ENCODE results near the gene SORCS1. TPM values are rescaled to one million over a fixed set of nuclear protein-coding genes. Genes with fewer than 3 reads are reported as not detected.

The SORCS1 gene
- polyA plus RNA-seq, 1 donor (not counting 4 experiments of a cell fraction or from before 2014, with no cell fraction given), result not detected

DNA sequence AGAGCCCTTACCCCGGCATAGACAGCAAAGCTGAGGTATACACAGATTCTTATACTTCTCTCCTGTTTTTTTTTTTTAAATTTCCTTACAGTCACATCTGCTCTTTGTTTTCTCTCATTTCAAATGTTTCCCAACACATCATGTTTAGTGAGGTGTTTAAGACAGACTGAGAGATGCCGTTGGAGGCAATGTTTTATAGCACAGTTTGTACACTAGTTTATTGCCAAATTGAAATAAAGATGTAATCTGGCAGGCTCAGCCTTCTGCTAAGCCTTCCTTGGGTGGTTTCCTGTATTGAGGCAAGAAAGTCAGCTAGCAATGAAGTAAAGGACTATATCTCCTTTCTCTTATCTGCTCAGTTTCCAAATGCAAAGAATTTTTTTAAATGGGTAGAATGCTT lies 393.4 kb downstream of the SORCS1 start:
- H3K4me2 ChIP-seq (ENCODE audit: control insufficient read depth, extremely low read depth, insufficient read depth, low read depth, low read length), result no peak overlapping the region
- H2AFZ ChIP-seq (ENCODE audit: control insufficient read depth, low read length), result no peak overlapping the region
- no peak for FAIRE-seq
- no peaks in the 10 kb centered on the region for H3K79me2 ChIP-seq (ENCODE audit: control insufficient read depth, insufficient read depth, low read length)
- no peaks in the 10 kb centered on the region for H3K27me3 ChIP-seq (ENCODE audit: control insufficient read depth, extremely low read depth, insufficient read depth, low read length)
- H3K4me3 ChIP-seq (ENCODE audit: control insufficient read depth in 2 of 3, extremely low read depth in 1 of 3, insufficient read depth in 2 of 3, low read depth in 1 of 3, low read length in 3 of 3), result no peak overlapping the region
- dilution Hi-C loops (cut with MboI; ENCODE audit: extremely low pct_ligation_motif_present, low sequenced_read_pairs), result no loop called here
- H3K4me1 ChIP-seq (ENCODE audit: control insufficient read depth, extremely low read depth, insufficient read depth, low read length), result no peaks in the 10 kb centered on the region
- H4K20me1 ChIP-seq (ENCODE audit: control insufficient read depth, extremely low read depth, insufficient read depth, low read length), result no peaks in the 10 kb centered on the region
- H3K9ac ChIP-seq (ENCODE audit: control insufficient read depth, extremely low read depth, insufficient read depth, low read length), result no peak overlapping the region
- H3K9me3 ChIP-seq (ENCODE audit: control insufficient read depth, low read depth, low read length), result no peaks in the 10 kb centered on the region
- H3K9me1 ChIP-seq (ENCODE audit: control insufficient read depth, extremely low read depth, insufficient read depth, low read length), result no peaks in the 10 kb centered on the region
- no peaks in the 10 kb centered on the region for H3K36me3 ChIP-seq (ENCODE audit: control insufficient read depth in 2 of 2, extremely low read depth in 1 of 2, insufficient read depth in 2 of 2, low read length in 2 of 2)
- no peak for DNase-seq (ENCODE audit: low read depth, low spot score)
- TF ChIP-seq EZH2 (IDR thresholded peaks at IDR 0.05; ENCODE audit: low read length), result no peak
- no peak for TF ChIP-seq CTCF (optimal IDR thresholded peaks at IDR 0.05 in 1 of 3, IDR thresholded peaks at IDR 0.05 in 1 of 3, conservative IDR thresholded peaks at IDR 0.05 in 1 of 3; ENCODE audit: extremely low read depth in 1 of 3, insufficient read depth in 2 of 3, low read length in 3 of 3)
- no peak overlapping the region for H3K27ac ChIP-seq (ENCODE audit: control insufficient read depth, insufficient read depth, low read length)

DNA sequence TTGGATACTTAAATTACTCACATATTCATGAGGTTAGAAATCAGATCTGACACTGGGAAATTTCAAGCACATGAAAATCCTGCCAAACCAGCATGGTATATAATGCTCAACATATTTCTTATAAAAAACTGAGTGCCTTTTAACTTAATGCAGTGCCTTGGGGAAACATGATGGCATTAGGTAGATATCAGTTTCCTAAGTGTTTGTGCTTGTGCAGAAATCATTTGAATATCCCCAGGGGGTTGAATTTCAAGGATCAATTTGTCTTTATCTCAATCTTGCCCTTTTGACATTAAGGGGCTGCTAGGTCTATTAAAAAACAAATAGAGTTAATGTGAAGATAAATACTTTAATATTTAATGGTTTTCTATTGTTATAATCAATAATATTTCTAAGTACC lies 396.3 kb downstream of the SORCS1 start:
- FAIRE-seq, result no peak
- H3K27me3 ChIP-seq (ENCODE audit: control insufficient read depth, extremely low read depth, insufficient read depth, low read length), result no peaks in the 10 kb centered on the region
- dilution Hi-C loops (cut with MboI; ENCODE audit: extremely low pct_ligation_motif_present, low sequenced_read_pairs), result no loop called here

More for the DNA sequence above, 396.3 kb downstream of the SORCS1 start:
- Histone ChIP-seq H4K20me1 (ENCODE audit: control insufficient read depth, extremely low read depth, insufficient read depth, low read length) (no peaks in the 10 kb centered on the region), H3K4me2 (ENCODE audit: control insufficient read depth, extremely low read depth, insufficient read depth, low read depth, low read length) (no peak overlapping the region), H3K27ac (ENCODE audit: control insufficient read depth, insufficient read depth, low read length) (no peak overlapping the region), H3K4me3 (ENCODE audit: control insufficient read depth in 2 of 3, extremely low read depth in 1 of 3, insufficient read depth in 2 of 3, low read depth in 1 of 3, low read length in 3 of 3) (no peak overlapping the region), H3K79me2 (ENCODE audit: control insufficient read depth, insufficient read depth, low read length) (no peaks in the 10 kb centered on the region), H3K9me3 (ENCODE audit: control insufficient read depth, low read depth, low read length) (no peaks in the 10 kb centered on the region), H3K36me3 (ENCODE audit: control insufficient read depth in 2 of 2, extremely low read depth in 1 of 2, insufficient read depth in 2 of 2, low read length in 2 of 2) (no peaks in the 10 kb centered on the region), H2AFZ (ENCODE audit: control insufficient read depth, low read length) (no peak overlapping the region), H3K4me1 (ENCODE audit: control insufficient read depth, extremely low read depth, insufficient read depth, low read length) (no peaks in the 10 kb centered on the region), H3K9ac (ENCODE audit: control insufficient read depth, extremely low read depth, insufficient read depth, low read length) (no peak overlapping the region), H3K9me1 (ENCODE audit: control insufficient read depth, extremely low read depth, insufficient read depth, low read length) (no peaks in the 10 kb centered on the region)
- no peak for TF ChIP-seq CTCF (optimal IDR thresholded peaks at IDR 0.05 in 1 of 3, IDR thresholded peaks at IDR 0.05 in 1 of 3, conservative IDR thresholded peaks at IDR 0.05 in 1 of 3; ENCODE audit: extremely low read depth in 1 of 3, insufficient read depth in 2 of 3, low read length in 3 of 3)
- no peak for TF ChIP-seq EZH2 (IDR thresholded peaks at IDR 0.05; ENCODE audit: low read length)
- no peak for DNase-seq (ENCODE audit: low read depth, low spot score)

Measured in keratinocyte (primary cell).